ENCODE measurements around the gene SCGN.

DNA sequence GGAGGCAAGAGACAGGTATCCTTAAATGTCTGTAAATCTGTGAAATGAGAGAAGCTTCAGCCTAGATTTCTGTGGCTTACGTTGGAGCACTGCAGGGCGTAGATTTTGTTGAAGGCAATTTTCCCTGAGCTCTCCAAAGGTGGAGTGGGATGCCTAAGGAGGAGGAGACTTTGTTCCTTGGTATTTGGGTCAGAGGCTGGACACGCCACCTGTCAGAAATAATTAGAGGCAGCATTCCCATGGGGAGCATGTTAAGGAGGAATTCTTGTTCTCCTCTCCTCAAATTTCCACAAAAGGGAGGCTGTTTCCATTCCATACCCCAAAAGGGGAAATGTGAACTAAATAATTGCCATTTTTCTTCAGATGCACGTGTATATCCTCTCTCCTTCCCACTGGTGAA lies 11.1 kb upstream of the SCGN start:
- TF ChIP-seq, protein P1, sequence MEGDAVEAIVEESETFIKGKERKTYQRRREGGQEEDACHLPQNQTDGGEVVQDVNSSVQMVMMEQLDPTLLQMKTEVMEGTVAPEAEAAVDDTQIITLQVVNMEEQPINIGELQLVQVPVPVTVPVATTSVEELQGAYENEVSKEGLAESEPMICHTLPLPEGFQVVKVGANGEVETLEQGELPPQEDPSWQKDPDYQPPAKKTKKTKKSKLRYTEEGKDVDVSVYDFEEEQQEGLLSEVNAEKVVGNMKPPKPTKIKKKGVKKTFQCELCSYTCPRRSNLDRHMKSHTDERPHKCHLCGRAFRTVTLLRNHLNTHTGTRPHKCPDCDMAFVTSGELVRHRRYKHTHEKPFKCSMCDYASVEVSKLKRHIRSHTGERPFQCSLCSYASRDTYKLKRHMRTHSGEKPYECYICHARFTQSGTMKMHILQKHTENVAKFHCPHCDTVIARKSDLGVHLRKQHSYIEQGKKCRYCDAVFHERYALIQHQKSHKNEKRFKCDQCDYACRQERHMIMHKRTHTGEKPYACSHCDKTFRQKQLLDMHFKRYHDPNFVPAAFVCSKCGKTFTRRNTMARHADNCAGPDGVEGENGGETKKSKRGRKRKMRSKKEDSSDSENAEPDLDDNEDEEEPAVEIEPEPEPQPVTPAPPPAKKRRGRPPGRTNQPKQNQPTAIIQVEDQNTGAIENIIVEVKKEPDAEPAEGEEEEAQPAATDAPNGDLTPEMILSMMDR (IDR thresholded peaks at IDR 0.05 in 2 of 3, conservative IDR thresholded peaks at IDR 0.05 in 1 of 3; ENCODE audit: insufficient read depth in 2 of 3, low read depth in 1 of 3, low read length in 3 of 3): no peak
- TF ChIP-seq MYNN (IDR thresholded peaks at IDR 0.05) (no peak), MYNN (CRISPR knock-in tag; IDR thresholded peaks at IDR 0.05) (no peak), KLF10 (CRISPR knock-in tag; IDR thresholded peaks at IDR 0.05) (no peak), RBM34 (IDR thresholded peaks at IDR 0.05; ENCODE audit: borderline replicate concordance, insufficient read depth, low read length) (no peak), CC2D1A (IDR thresholded peaks at IDR 0.05) (no peak), ZNF212 (CRISPR knock-in tag; IDR thresholded peaks at IDR 0.05) (no peak), NONO (IDR thresholded peaks at IDR 0.05; ENCODE audit: low read depth in 2 of 2, low read length in 1 of 2) (no peak)
- TF ChIP-seq, protein P2, sequence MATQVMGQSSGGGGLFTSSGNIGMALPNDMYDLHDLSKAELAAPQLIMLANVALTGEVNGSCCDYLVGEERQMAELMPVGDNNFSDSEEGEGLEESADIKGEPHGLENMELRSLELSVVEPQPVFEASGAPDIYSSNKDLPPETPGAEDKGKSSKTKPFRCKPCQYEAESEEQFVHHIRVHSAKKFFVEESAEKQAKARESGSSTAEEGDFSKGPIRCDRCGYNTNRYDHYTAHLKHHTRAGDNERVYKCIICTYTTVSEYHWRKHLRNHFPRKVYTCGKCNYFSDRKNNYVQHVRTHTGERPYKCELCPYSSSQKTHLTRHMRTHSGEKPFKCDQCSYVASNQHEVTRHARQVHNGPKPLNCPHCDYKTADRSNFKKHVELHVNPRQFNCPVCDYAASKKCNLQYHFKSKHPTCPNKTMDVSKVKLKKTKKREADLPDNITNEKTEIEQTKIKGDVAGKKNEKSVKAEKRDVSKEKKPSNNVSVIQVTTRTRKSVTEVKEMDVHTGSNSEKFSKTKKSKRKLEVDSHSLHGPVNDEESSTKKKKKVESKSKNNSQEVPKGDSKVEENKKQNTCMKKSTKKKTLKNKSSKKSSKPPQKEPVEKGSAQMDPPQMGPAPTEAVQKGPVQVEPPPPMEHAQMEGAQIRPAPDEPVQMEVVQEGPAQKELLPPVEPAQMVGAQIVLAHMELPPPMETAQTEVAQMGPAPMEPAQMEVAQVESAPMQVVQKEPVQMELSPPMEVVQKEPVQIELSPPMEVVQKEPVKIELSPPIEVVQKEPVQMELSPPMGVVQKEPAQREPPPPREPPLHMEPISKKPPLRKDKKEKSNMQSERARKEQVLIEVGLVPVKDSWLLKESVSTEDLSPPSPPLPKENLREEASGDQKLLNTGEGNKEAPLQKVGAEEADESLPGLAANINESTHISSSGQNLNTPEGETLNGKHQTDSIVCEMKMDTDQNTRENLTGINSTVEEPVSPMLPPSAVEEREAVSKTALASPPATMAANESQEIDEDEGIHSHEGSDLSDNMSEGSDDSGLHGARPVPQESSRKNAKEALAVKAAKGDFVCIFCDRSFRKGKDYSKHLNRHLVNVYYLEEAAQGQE (IDR thresholded peaks at IDR 0.05; ENCODE audit: borderline replicate concordance): no peak
- TF ChIP-seq, protein P2 (CRISPR knock-in tag; IDR thresholded peaks at IDR 0.05; ENCODE audit: low read depth): no peak

Measured in K562 (cell line).